Measurements from ENCODE around the gene CD244.

Gene CD244

DNA sequence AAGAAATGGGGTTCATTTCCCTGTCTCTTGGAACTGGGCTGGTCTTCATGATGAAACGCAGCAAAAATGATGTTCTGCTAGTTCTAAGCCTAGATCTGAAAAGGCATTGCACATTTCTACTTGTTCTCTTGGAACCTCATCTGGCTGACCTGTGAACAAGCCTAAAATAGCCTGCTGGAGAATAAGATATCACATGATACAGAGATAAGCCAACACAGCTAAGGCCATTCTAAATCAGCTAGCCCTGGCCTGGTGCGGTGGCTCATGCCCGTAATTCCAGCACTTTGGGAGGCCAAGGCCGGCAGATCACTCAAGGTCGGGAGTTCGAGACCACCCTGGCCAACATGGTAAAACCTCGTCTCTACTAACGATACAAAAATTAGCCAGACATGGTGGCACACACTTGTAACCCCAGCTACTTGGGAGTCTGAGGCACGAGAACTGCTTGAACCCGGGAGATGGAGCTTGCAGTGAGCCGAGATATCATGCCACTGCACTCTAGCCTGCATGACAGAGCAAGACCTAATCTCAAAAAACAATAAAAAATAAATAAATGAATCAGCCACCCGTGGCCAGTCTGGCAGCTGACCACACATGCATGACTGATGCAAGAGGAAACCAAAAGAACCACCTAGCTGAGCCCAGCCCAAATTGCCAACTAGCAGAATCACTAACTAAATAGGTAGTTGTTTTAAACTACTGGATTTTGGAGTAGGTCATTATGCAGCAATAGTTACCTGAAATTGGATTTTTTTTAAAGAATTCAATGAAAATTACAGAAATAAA lies 18.0 kb downstream of the CD244 start:
- DNase-seq = no peak

- DNase-seq = no peak
These were observed 21.6 kb downstream of the CD244 start for GRCh38 chr1:160841079-160841478.

DNA sequence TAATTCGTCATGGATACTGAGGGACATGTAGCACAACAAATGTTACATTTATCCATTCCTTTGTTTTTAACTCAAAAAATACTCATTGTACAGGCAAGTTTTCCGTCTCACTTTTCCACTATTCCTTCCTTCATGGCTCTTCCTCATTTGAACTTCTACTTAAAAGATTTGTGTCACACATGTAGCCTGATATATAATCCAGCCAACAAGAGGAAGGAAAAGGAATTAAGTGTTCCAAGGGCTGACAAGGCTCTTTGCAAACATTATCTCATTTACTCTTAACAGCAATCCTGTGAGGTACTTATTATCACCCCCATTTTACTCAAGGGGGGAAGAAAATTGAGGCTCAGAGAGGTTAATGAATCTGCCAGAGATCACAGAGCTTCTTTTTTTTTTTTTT lies 22.9 kb downstream of the CD244 start:
- no peak for DNase-seq

- DNase-seq = no peak
These were observed 23.8 kb downstream of the CD244 start for GRCh38 chr1:160838888-160839287.

GRCh38 chr1:160837558-160838205 lies 25.0 kb downstream of the CD244 start:
- peak; percentile 76 for DNase-seq

- DNase-seq = no peak
These were observed 25.6 kb downstream of the CD244 start for GRCh38 chr1:160836981-160837557.

DNA sequence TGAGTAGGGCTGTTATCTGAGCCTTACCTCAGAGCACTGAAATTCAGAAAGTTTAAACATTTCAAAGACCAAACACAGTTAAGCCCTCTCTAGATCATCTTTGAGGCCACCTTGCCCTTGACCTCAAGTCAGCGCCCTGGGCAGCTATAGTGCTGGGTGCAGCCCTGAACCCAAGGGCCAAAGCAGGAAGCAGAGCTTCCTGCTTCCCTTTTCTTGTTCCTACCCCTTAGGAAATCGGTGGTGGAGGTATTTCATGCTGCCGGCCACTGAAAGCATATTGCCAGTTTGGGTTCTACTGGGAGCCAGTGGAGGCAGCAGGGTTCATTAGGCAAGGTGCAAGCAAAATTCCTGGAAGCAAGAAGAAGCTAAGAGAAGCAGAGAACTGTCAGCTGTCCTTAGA lies 26.1 kb downstream of the CD244 start:
- no peak for DNase-seq

GRCh38 chr1:160835751-160836150 lies 26.9 kb downstream of the CD244 start:
- DNase-seq = no peak

DNA sequence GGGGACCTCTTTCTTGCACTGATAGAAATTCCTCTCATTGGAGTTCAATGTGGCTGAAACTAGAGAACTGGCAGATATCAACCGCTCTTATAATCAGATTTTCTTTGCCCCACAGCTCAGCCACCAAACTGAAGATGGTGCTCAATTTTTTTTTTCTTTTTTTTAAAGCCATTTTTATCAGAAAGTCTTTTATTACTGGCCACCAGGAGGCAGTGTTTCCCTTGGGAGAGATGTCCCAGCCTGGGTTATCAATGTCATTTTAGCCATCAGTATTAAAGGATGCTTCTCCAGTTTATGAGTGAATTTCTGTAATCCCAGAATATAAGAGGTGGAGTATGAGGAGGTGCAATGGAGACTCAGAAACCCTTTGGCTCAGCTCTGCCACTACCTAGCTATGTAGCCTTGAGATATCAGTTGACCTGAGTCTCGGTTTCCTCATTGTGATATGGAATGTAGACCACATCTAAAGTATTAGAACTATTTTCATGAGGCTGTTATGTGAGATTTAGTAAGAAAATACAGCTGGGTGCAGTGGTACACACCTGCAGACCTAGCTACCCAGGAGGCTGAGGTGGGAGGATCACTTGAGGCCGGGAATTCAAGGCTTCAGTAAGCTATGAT lies 27.6 kb downstream of the CD244 start:
- peak; percentile 41 for DNase-seq

DNA sequence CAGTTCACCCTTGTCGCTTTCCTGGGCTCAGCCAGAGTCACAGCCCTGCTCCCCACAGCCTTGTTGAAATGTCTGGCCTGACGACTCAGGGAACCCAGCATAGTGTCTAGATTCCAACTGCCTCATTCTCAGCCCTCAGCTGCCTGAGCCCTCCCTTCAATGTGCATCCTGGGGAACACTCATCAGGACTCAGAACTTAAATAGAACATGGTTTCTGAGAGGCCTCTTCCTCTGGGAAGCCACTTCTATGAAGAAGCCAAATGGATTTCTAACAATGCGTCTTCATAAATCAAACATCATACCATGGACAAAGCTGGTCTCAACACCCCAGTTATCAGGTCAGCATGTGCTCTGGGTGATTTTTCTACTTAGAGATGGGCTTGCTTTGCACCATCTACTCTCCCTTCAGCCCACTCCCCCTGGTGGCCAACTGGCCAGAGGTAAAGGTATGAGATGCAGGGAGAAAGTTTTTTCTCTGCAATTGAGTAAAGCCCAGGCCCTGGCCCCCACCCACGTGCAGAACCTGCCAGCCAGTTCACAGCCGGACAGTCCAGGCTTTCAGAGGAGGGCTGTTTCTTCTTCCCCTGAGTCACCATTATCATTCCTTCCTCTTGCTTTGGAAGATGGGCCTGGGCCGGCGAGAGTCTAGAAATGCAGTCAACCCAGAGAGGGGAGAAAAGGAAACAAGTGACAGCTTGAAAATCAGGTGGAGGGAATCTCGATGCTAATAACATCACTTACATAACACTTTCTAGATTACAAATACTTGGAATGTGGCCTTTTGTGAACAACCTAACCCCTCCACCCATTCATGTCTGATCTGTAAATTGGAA lies 32.1 kb downstream of the CD244 start:
- DNase-seq = peak; percentile 80

GRCh38 chr1:160829766-160830165 lies 32.9 kb downstream of the CD244 start:
- no peak for DNase-seq

DNA sequence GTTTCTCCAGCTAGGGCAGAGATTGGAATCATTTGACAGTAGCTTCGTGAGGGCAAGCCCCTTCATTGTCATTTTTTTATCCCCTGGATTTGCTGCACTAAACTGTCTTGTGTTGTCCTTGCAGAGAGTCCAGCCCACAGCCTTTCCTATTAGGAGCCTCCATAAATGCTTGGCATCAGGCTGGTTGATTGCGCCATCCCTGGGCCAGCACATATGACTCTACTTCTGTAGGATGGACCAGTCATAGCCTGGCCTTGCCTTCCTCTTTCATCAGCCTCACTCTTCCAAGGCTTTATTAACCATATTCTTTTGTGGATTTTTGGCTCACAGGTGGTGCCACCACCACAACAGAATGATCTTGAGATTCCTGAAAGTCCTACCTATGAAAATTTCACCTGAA lies 35.3 kb downstream of the CD244 start:
- no peak for DNase-seq

DNA sequence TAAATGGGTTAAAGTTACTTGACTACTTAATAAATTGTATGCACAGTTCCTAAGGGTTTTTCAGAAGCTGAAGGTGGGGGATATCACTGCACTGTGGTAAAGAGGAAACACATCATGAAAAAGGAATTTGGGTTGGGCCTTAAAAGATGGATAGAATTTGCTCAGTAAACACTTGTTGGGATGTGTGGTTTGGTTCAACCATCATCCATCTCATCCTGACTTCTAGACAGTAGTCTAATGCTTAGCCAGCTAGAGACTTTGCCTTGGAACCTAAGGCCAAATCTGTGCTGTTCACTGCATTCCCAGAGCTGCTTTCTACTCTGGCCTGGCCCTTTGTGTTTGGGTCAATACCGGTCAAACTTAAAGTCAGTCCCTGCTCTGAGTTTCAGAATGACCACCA lies 36.1 kb downstream of the CD244 start:
- no peak for DNase-seq

GRCh38 chr1:160823296-160823695 lies 39.4 kb downstream of the CD244 start:
- no peak for DNase-seq

GRCh38 chr1:160821627-160822026 lies 41.1 kb downstream of the CD244 start:
- no peak for DNase-seq

GRCh38 chr1:160819186-160819585 lies 43.5 kb downstream of the CD244 start:
- DNase-seq = no peak

- no peak for DNase-seq
These were observed 44.3 kb downstream of the CD244 start for GRCh38 chr1:160818207-160818937.

- DNase-seq = no peak
These were observed 47.8 kb downstream of the CD244 start for GRCh38 chr1:160814856-160815255.

DNA sequence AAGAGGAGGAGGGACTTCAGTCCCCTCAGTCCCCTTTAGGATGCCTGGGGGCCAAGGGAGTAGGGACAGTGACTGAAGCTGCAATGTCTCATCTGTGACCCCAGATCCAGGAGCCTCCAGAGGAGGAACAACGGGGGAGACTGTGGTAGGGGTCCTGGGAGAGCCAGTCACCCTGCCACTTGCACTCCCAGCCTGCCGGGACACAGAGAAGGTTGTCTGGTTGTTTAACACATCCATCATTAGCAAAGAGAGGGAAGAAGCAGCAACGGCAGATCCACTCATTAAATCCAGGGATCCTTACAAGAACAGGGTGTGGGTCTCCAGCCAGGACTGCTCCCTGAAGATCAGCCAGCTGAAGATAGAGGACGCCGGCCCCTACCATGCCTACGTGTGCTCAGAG lies 48.4 kb downstream of the CD244 start:
- no peak for DNase-seq

DNA sequence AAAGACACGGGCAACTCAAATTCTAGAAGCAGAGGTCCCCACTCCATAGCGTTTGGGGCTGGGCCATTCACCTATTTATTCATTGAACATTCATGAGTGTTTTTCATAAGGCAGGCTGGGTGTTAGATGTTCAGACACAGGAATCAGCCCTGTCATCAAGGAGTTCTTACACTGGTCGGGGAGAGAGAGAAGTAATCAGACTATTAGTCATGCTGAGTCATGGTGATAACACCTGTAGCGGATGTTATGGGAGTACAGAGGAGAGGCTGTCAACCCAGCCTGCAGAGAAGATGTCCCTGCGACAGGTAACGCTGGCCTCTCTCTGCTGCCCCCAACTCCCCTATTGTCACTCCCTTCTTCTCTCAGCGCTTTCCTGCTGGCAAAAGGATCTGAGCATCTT lies 49.5 kb downstream of the CD244 start:
- no peak for DNase-seq

GRCh38 chr1:160811147-160811546 lies 51.5 kb downstream of the CD244 start:
- DNase-seq = no peak

- DNase-seq = no peak
These were observed 52.2 kb downstream of the CD244 start for GRCh38 chr1:160810486-160810885.
